HCT116 (cell line): ENCODE results near the gene TCFL5. TPM values are rescaled to one million over a fixed set of nuclear protein-coding genes. Genes with fewer than 3 reads are reported as not detected.

Experiments used
- ATAC-seq: fragments of 200-7000 bp; cut with Tn5 transposase; 2 replicates; pipeline ENCODE4 v1.9.1; 2020; ENCODE audit warnings: mild to moderate bottlenecking, moderate library complexity
- BruUV-seq: library from RNA; stranded (reverse); fragments of 400-500 nt; replicated peaks from 2 replicates; lab custom pipeline; 2021; lab: Mats Ljungman, UMichigan
- CTCF ChIA-PET: fragments of 300-600 bp; sonication (Branson Sonifier 250); formaldehyde crosslinking; loops from one replicate; lab custom pipeline; 2021; ENCODE audit warnings: antibody characterized with exemption; lab: Charles Lee
- POLR2A ChIA-PET: fragments of 300-600, 350-600 bp; sonication (Branson Sonifier 250); formaldehyde crosslinking; loops from one replicate; lab custom pipeline; 2021; ENCODE audit warnings: antibody characterized with exemption; lab: Charles Lee
- RAD21 ChIA-PET, 2 experiments: fragments of 300-600 bp; sonication (Branson Sonifier 250); formaldehyde crosslinking; loops; one replicate each; lab custom pipeline; 2023; ENCODE audit warnings: low total read pairs in 2 of 2; ENCODE audit not compliant: uncharacterized antibody in 2 of 2, unreplicated experiment in 2 of 2, low non-redundant PET in 1 of 2; lab: Charles Lee
- DNase-seq: peaks from one replicate; pipeline ENCODE4 v3.0.0-alpha.2; 2010; ENCODE audit warnings: low read depth, low spot score
- H2AFZ ChIP-seq: fragments of 200-600 bp; shearing (Covaris generic), sonication (generic); 2 replicates; pipeline ENCODE4 v1.6.1; 2017; ENCODE audit warnings: low read depth, mixed run types, mixed read lengths, antibody characterized with exemption, low read length; ENCODE audit not compliant: poor library complexity, severe bottlenecking
- H3K27ac ChIP-seq: 2 replicates; pipeline ENCODE4 v1.5.1; 2012; ENCODE audit warnings: low read depth, low read length
- H3K27me3 ChIP-seq: fragments of 200-600 bp; sonication (generic); 2 replicates; pipeline ENCODE4 v1.6.1; 2016; ENCODE audit warnings: mixed run types, low read length, mixed read lengths; ENCODE audit not compliant: insufficient read depth
- H3K36me3 ChIP-seq, 2 experiments: fragments of 200-500 bp in 1 of 2; fragments of 200-600 bp in 1 of 2; sonication (Bioruptor generic) in 1 of 2; sonication (generic) in 1 of 2; 2 replicates each; pipeline versions ENCODE4 v1.5.1 to v1.6.1; 2014 to 2016; ENCODE audit warnings: low read length in 2 of 2, inconsistent platforms in 1 of 2, mixed read lengths in 1 of 2, mixed run types in 1 of 2; ENCODE audit not compliant: insufficient read depth in 2 of 2, control insufficient read depth in 1 of 2
- H3K4me1 ChIP-seq, 2 experiments: fragments of 200-600 bp in 1 of 2; sonication (generic) in 1 of 2; 2 replicates each; pipeline versions ENCODE4 v1.5.1 to v1.6.1; 2012 to 2017; ENCODE audit warnings: low read length in 2 of 2, inconsistent platforms in 1 of 2, mild to moderate bottlenecking in 1 of 2, mixed read lengths in 1 of 2, mixed run types in 1 of 2, moderate library complexity in 1 of 2; ENCODE audit not compliant: insufficient read depth in 2 of 2, control insufficient read depth in 1 of 2
- H3K4me2 ChIP-seq: fragments of 200-600 bp; sonication (generic); 2 replicates; pipeline ENCODE4 v1.6.1; 2017; ENCODE audit warnings: mixed run types, low read length, mixed read lengths
- H3K4me3 ChIP-seq, 2 experiments: fragments of 200-600 bp in 1 of 2; sonication (generic) in 1 of 2; replicated peaks in 1 of 2; 2 replicates each; pipeline ENCODE4 v1.5.1; 2011 to 2016; ENCODE audit warnings: low read length in 2 of 2, control low read depth in 1 of 2, low read depth in 1 of 2, mild to moderate bottlenecking in 1 of 2, mixed read lengths in 1 of 2, mixed run types in 1 of 2
- H3K79me2 ChIP-seq: fragments of 200-600 bp; sonication (generic); 2 replicates; pipeline ENCODE4 v1.6.1; 2017; ENCODE audit warnings: mild to moderate bottlenecking, mixed run types, low read length, moderate library complexity, mixed read lengths; ENCODE audit not compliant: insufficient read depth
- H3K9ac ChIP-seq: fragments of 200-600 bp; sonication (generic); 2 replicates; pipeline ENCODE4 v1.6.1; 2016; ENCODE audit warnings: low read length, mixed read lengths
- H3K9me2 ChIP-seq: fragments of 200-600 bp; sonication (generic), shearing (Covaris generic); 2 replicates; pipeline ENCODE4 v1.6.1; 2017; ENCODE audit warnings: mixed run types, mild to moderate bottlenecking, moderate library complexity; ENCODE audit not compliant: insufficient read depth
- H3K9me3 ChIP-seq, 2 experiments: fragments of 200-500 bp in 1 of 2; fragments of 200-600 bp in 1 of 2; sonication (Bioruptor generic) in 1 of 2; sonication (generic) in 1 of 2; 2 replicates each; pipeline ENCODE4 v1.6.1; 2014 to 2017; ENCODE audit warnings: low read length in 2 of 2, mixed read lengths in 2 of 2, inconsistent platforms in 1 of 2, low read depth in 1 of 2, mild to moderate bottlenecking in 1 of 2, mixed run types in 1 of 2, moderate library complexity in 1 of 2; ENCODE audit not compliant: control insufficient read depth in 1 of 2, insufficient read depth in 1 of 2
- H4K20me1 ChIP-seq: fragments of 200-600 bp; sonication (generic), shearing (Covaris generic); 2 replicates; pipeline ENCODE4 v1.6.1; 2017; ENCODE audit warnings: mixed run types, mild to moderate bottlenecking, moderate library complexity; ENCODE audit not compliant: insufficient read depth
- ATF3 ChIP-seq: IDR thresholded peaks from 2 replicates; pipeline ENCODE4 v1.6.1; 2012
- CBX3 ChIP-seq: IDR thresholded peaks from 2 replicates; pipeline ENCODE4 v1.6.1; 2012; ENCODE audit warnings: low read depth
- CEBPB ChIP-seq: IDR thresholded peaks from 2 replicates; pipeline ENCODE4 v1.6.1; 2012; ENCODE audit warnings: low read depth
- EGR1 ChIP-seq: IDR thresholded peaks from 2 replicates; pipeline ENCODE4 v1.6.1; 2012; ENCODE audit warnings: low read depth
- ELF1 ChIP-seq: IDR thresholded peaks from 2 replicates; pipeline ENCODE4 v1.6.1; 2012; ENCODE audit warnings: low read depth, borderline replicate concordance
- FOSL1 ChIP-seq: IDR thresholded peaks from 2 replicates; pipeline ENCODE4 v1.6.1; 2012; ENCODE audit warnings: low read depth
- JUND ChIP-seq: IDR thresholded peaks from 2 replicates; pipeline ENCODE4 v1.6.1; 2012
- RAD21 ChIP-seq: IDR thresholded peaks from 2 replicates; pipeline ENCODE4 v1.6.1; 2012; ENCODE audit warnings: low read depth, mild to moderate bottlenecking
- REST ChIP-seq: IDR thresholded peaks from 2 replicates; pipeline ENCODE4 v1.6.1; 2012; ENCODE audit warnings: low read depth
- SIN3A ChIP-seq: IDR thresholded peaks from 2 replicates; pipeline ENCODE4 v1.6.1; 2012; ENCODE audit warnings: low read depth
- YY1 ChIP-seq: IDR thresholded peaks from 2 replicates; pipeline ENCODE4 v1.6.1; 2011; ENCODE audit warnings: low read length, low read depth, moderate library complexity, mild to moderate bottlenecking; ENCODE audit not compliant: insufficient replicate concordance; ENCODE audit errors: extremely low read depth
- ZFX ChIP-seq: fragments of 450-650 bp; IDR thresholded peaks from 2 replicates; pipeline ENCODE4 v1.6.1; 2017
- ZNF274 ChIP-seq: fragments of 200-500 bp; sonication (Bioruptor generic); IDR thresholded peaks from 2 replicates; pipeline ENCODE4 v1.6.1; 2014; ENCODE audit warnings: mild to moderate bottlenecking, low read depth, low read length, inconsistent platforms
- intact Hi-C: fragments of 100-400 bp; cut with micrococcal nuclease; formaldehyde crosslinking; loops from 2 replicates; pipeline ENCODE4 v1.10.0; 2022
- total RNA-seq: library from RNA; stranded (reverse); gene quantifications from one replicate; pipeline ENCODE4 v1.2.1, GENCODE V29; 2021; ENCODE audit not compliant: unreplicated experiment

Gene TCFL5
- total RNA-seq, 1 experiment from 2014 or later: 20.4 TPM

- Histone ChIP-seq H3K4me1 (peaks cover 15 to 21% of the 10 kb centered on the region in 2 experiments), H3K27ac (no peak overlapping the region), H2AFZ (no peak overlapping the region), H3K4me3 (no peak overlapping the region), H3K79me2 (no peaks in the 10 kb centered on the region), H3K9me3 (no peaks in the 10 kb centered on the region), H4K20me1 (no peaks in the 10 kb centered on the region), H3K36me3 (no peaks in the 10 kb centered on the region)
- intact Hi-C loops: no loop called here
- RAD21 ChIA-PET: no interaction called here
- DNase-seq: no peak
- ATAC-seq: no peak
- TF ChIP-seq EGR1: no peak
- TF ChIP-seq REST: no peak
- TF ChIP-seq FOSL1: no peak
- no peak for TF ChIP-seq ELF1
- TF ChIP-seq SIN3A: no peak
- TF ChIP-seq YY1: no peak
- no peak for TF ChIP-seq ATF3
- no peak for TF ChIP-seq CBX3
- no peak for TF ChIP-seq JUND
- TF ChIP-seq ZNF274: no peak
- TF ChIP-seq CEBPB: no peak
- TF ChIP-seq RAD21: no peak
- TF ChIP-seq ZFX: no peak
- TF ChIP-seq, all 23 proteins: peak for 0
- Histone ChIP-seq H3K9ac (no peak overlapping the region), H3K9me2 (no peaks in the 10 kb centered on the region), H3K4me2 (no peak overlapping the region), H3K27me3 (no peaks in the 10 kb centered on the region)
- ChIA-PET POLR2A (no interaction called here), CTCF (no interaction called here)
- no TSS peak for BruUV-seq
Measured at GRCh38 chr20:62830821-62831220, 30.8 kb downstream of the TCFL5 start.
